GM19324 (cell line): Measurements from ENCODE around the gene PCDHGA7.
"Not testable (repeated sequence)": the region's sequence is repeated elsewhere in the genome, so short reads cannot be mapped to it uniquely, and the experiment has no call there.

ENCODE experiments used
- ATAC-seq: cut with Tn5 transposase; IDR thresholded peaks from one replicate; pipeline ENCODE4 v1.9.1; 2021; ENCODE audit warnings: mild to moderate bottlenecking, moderate library complexity; ENCODE audit not compliant: unreplicated experiment, low FRiP score

PCDHGA7 gene

DNA sequence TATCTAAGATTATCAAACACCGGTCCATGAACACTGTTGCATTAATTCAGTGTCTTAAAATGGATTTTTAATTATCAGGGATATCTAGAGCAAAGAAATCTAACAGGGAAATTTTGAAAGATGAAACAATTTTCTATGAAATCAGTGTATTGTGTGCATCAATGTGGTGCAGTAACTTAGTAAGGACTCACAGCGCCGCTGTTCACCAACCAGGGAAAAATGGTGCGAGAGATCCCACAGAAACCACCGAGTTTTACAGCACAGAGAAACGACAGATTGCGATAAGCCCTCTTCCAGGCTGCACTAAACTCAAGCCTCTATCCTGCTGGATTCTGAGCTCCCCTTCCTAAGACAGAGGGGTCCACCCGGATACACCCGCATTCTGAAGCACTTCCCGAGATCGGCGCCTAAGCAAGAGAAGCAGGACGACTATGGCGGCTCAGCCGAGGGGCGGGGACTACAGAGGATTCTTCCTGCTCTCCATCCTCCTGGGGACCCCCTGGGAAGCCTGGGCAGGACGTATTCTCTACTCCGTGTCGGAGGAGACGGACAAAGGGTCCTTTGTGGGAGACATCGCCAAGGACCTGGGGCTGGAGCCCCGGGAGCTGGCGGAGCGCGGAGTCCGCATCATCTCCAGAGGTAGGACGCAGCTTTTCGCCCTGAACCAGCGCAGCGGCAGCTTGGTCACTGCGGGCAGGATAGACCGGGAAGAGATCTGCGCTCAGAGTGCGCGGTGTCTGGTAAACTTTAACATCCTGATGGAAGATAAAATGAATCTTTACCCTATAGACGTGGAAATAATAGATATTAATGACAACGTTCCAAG is at the start of gene PCDHGA7:
Gene PCDHGA7, plus strand, starts transcription at position 274 of the 826 bp plus-strand sequence. Its CDS starts 158 bp downstream, at position 432.
- ATAC-seq = no peak

DNA sequence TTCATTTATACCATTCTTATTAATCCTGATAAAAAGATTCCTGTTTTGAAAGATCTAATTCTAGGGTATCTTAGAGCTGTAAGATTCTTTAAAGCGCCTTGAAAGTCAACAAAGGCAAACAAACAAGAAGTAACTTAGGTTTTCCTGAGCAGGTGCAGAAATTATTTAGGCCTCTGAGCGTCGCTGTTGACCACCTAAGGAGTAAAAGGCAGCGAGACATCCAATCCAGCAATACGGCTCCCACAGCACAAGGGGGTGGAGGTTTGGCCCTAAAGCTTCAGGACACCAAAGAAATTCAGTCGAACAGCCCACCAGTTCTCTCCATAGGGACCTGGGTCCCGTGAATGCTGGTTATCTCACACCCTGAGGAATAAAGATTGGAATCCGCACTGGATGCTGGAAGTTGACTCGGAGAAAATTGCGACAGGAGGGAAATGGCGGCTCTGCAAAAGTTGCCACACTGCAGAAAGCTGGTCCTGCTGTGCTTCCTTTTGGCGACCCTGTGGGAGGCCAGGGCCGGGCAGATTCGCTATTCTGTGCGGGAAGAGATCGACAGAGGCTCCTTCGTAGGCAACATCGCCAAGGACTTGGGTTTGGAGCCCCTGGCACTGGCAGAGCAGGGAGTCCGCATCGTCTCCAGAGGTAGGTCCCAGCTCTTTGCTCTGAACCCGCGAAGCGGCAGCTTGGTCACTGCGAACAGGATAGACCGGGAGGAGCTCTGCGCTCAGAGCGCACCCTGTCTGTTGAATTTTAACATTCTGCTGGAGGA is 43.8 kb upstream of the PCDHGA7 start, which contains the start of gene PCDHGA2:
Gene PCDHGA2, plus strand, starts transcription at position 223 of the 769 bp plus-strand sequence.
- no peak for ATAC-seq

DNA sequence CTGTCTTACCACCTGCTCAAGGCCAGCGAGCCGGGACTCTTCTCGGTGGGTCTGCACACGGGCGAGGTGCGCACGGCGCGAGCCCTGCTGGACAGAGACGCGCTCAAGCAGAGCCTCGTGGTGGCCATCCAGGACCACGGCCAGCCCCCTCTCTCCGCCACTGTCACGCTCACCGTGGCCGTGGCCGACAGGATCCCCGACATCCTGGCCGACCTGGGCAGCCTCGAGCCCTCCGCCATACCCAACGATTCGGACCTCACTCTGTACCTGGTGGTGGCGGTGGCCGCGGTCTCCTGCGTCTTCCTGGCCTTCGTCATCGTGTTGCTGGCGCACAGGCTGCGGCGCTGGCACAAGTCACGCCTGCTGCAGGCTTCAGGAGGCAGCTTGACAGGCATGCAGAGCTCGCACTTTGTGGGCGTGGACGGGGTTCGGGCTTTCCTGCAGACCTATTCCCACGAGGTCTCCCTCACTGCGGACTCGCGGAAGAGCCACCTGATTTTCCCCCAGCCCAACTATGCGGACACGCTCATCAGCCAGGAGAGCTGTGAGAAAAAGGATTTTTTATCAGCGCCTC is 41.7 kb upstream of the PCDHGA7 start:
- not testable (repeated sequence) for ATAC-seq

- no peak for ATAC-seq
Observed at GRCh38 chr5:141342773-141343172, 39.8 kb upstream of the PCDHGA7 start.

DNA sequence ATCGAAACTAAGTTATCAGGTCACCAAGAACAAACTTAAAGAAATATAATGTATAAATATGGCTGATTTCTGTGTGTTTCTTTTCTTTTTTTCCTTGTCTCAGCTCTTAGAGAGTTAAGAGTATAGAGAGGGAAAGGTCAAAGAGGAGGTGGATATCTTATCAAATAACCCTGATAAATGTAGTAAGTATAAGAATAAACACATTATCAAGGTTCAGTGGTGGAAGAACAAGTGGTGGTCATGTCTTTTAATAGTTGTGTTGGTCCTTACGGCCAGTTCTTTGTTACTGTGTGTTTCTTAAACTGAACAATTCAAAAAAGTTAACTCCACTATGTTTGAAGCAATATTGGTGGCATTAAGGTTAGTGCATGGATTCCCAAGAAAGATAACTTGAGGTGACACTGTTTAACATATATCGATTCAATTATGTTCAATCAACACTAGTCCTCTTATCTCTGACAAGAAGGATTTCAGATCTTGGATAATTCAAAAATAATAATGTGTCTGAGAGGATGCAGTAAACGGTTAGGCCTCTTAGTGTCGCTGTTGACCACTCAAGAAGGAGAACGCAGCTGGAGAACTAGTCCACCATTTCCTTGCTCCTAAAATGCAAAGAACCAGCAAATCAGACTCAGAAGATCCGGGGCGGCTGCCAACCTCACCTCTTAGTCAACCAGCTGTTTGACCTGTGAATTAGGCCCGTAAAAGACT is 39.1 kb upstream of the PCDHGA7 start, which contains the start of gene PCDHGA3:
Gene PCDHGA3, plus strand, starts transcription at position 588 of the 711 bp plus-strand sequence. CDS start 205 bp downstream, outside the sequence.
- ATAC-seq = no peak

DNA sequence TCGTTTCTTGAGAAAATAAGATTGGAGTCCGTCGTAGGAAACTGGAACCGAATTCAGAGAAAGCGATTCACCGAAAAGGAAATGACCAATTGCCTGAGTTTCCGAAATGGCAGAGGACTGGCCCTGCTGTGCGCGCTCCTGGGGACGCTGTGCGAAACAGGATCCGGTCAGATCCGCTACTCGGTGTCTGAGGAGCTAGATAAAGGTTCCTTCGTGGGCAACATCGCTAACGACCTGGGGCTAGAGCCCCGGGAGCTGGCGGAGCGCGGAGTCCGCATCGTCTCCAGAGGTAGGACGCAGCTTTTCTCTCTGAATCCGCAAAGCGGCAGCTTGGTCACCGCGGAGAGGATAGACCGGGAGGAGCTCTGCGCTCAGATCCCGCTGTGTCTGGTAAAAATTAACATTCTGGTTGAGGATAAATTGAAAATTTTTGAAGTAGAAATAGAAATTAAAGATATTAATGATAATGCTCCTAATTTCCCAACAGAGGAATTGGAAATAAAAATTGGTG is 38.5 kb upstream of the PCDHGA7 start:
- ATAC-seq = no peak

GRCh38 chr5:141345327-141345726 is 37.2 kb upstream of the PCDHGA7 start:
- no peak for ATAC-seq

DNA sequence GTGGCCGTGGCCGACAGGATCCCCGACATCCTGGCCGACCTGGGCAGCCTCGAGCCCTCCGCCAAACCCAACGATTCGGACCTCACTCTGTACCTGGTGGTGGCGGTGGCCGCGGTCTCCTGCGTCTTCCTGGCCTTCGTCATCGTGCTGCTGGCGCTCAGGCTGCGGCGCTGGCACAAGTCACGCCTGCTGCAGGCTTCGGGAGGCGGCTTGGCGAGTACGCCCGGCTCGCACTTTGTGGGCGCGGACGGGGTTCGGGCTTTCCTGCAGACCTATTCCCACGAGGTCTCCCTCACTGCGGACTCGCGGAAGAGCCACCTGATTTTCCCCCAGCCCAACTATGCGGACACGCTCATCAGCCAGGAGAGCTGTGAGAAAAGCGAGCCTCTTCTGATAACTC is 36.5 kb upstream of the PCDHGA7 start:
- ATAC-seq = not testable (repeated sequence)

DNA sequence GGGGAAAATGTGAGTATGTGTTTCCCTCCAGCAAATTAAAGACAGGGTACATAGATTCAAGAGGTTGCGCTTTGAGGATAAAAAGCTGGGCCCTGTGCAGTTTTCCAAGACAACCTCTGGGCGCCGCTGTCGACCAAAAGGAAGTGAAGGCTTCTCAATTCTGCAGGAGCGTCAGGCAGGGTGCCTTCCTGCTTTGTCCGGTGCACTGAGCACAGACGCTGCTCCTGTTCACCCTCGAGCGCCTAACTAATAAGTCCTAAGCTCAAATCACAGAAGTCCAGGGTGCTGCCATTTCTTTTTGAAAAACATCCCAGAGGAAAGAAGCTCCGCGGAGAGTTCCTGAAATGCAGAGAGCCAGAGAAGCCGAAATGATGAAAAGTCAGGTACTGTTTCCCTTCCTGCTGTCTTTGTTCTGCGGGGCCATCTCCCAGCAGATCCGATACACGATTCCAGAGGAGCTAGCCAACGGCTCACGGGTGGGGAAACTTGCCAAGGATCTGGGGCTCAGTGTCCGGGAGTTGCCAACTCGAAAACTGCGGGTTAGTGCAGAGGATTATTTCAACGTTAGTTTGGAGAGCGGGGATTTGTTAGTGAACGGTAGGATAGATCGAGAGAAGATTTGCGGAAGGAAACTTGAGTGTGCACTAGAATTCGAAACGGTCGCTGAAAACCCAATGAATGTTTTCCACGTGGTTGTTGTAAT is 32.5 kb upstream of the PCDHGA7 start, which contains the start of gene PCDHGB1:
Gene PCDHGB1, plus strand, starts transcription at position 183 of the 703 bp plus-strand sequence. Its CDS starts 162 bp downstream, at position 345.
- no peak for ATAC-seq

- no peak for ATAC-seq
Observed at GRCh38 chr5:141351591-141351990, 31.0 kb upstream of the PCDHGA7 start.

DNA sequence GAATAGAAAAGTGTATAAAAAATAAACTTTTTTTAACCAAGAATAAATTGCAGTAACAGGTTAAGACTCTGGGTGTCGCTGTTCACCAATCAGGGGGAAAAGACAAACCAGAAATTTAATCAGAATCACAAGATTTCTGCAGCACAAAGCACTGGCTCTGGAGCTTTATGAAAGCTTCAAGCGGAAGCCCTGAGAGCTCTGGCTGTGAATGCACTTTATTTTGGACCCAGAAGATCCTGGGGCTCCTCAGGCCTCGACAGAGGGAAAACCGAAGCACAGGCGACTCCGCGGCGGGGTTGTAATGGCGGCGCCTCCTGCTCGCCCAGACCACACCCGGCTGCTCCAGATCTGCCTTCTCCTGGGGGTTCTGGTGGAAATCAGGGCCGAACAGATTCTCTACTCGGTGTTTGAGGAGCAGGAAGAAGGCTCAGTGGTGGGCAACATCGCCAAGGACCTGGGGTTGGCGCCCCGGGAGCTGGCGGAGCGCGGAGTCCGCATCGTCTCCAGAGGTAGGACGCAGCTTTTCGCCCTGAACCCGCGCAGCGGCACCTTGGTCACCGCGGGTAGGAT is 27.6 kb upstream of the PCDHGA7 start, which contains the start of gene PCDHGA4:
Gene PCDHGA4, plus strand, starts transcription at position 122 of the 570 bp plus-strand sequence. Its CDS starts 87 bp downstream, at position 209.
- ATAC-seq = no peak

DNA sequence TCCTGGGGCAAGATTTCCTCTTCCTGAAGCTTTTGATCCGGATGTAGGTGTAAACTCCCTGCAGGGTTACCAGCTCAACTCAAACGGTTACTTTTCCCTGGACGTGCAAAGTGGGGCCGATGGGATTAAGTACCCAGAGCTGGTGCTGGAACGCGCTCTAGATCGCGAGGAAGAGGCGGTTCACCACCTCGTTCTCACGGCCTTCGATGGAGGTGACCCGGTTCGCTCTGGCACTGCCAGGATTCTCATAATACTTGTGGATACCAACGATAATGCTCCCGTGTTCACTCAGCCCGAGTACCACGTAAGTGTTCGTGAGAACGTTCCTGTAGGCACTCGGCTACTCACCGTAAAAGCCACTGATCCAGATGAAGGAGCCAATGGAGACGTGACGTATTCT is 26.9 kb upstream of the PCDHGA7 start:
- ATAC-seq = no peak

DNA sequence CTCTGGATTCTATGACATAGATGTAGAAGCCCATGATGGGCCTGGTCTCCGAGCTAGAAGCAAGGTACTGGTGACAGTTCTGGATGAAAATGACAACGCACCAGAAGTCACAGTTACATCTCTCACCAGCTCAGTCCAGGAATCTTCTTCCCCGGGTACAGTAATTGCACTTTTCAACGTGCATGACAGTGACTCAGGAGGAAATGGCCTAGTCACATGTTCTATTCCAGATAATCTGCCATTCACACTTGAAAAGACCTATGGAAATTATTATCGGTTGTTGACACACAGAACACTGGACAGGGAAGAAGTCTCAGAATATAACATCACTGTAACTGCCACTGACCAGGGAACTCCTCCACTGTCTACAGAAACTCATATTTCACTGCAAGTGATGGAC is 26.4 kb upstream of the PCDHGA7 start:
- ATAC-seq = no peak

- ATAC-seq = no peak
Observed at GRCh38 chr5:141356950-141357349, 25.6 kb upstream of the PCDHGA7 start.

GRCh38 chr5:141359790-141360426 is 22.6 kb upstream of the PCDHGA7 start, which contains the start of gene PCDHGB2:
Gene PCDHGB2 (plus strand): TSS chr5:141359994. CDS start chr5:141360136, 142 bp downstream.
- ATAC-seq = no peak

- no peak for ATAC-seq
Observed at GRCh38 chr5:141360685-141361084, 21.9 kb upstream of the PCDHGA7 start.

DNA sequence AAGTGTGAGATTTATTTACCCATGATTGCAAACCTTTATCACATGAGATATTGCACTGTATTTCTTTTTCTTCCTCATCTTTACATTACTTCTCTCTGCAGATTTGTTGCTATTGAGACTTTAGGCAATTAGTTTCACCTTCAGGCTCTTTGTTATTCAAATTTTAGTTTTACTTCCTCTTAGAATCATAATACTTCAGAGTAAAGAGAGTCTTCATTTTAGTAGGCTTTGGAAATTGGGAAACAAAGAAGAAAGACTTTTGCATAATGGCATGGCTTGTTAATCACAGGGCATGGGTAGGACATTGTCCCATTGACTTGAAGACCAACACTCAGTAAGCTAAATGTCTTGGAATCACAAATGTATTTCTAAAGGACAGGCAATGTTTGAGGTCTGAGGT is 19.8 kb upstream of the PCDHGA7 start:
- no peak for ATAC-seq

DNA sequence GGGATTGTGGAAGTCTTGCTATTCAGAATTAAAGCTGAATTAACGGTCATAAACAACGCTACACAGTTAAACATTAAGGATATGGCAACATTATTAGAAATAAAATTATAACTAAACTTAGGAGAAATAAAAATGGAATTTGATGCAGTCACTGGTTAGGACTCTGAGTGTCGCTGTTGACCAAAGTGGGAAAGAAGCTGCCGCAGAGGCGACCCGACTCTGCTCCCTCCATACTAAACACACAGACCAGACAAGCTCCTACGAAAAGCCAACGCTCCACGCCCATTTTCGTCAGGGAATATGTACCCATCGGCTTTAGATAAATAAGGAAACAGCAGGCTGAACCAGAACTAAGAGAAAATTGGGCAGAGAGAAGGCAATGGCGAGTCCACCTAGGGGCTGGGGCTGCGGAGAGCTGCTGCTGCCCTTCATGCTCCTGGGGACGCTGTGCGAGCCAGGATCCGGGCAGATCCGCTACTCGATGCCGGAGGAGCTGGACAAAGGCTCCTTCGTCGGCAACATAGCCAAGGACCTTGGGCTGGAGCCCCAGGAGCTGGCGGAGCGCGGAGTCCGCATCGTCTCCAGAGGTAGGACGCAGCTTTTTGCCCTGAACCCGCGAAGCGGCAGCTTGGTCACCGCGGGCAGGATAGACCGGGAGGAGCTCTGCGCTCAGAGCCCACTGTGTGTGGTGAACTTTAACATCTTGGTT is 18.4 kb upstream of the PCDHGA7 start, which contains the start of gene PCDHGA5:
Gene PCDHGA5, plus strand, starts transcription at position 211 of the 709 bp plus-strand sequence. Its CDS starts 169 bp downstream, at position 380.
- no peak for ATAC-seq
